Activated CD8-positive, alpha-beta memory T cell treated with anti-CD3 and anti-CD28 coated beads, Interleukin-2, amount 50 U/mL, for 4 hours (primary cell): ENCODE results near the gene POLR3C.
"Not testable (repeated sequence)": the region's sequence is repeated elsewhere in the genome, so short reads cannot be mapped to it uniquely, and the experiment has no call there.

Experiments used
- DNase-seq: peaks from one replicate; pipeline ENCODE4 v3.0.0-alpha.2; 2020

POLR3C gene

GRCh38 chr1:145823565-145824498 lies at the start of gene POLR3C, which contains the start of gene RNF115:
TSS of gene POLR3C (plus strand) at chr1:145824200. CDS start at chr1:145825777, 1,577 bp downstream.
TSS of gene RNF115 (minus strand) at chr1:145824095. CDS start at chr1:145823873, 222 bp downstream.
- peak; percentile 86 for DNase-seq

- DNase-seq: no peak
Measured at GRCh38 chr1:145777357-145778145, 46.4 kb upstream of the POLR3C start.

GRCh38 chr1:145778146-145778540 lies 45.9 kb upstream of the POLR3C start:
- no peak for DNase-seq

GRCh38 chr1:145782272-145783099 lies 41.5 kb upstream of the POLR3C start:
- DNase-seq: no peak

- no peak for DNase-seq
Measured at GRCh38 chr1:145784409-145784808, 39.6 kb upstream of the POLR3C start.

- no peak for DNase-seq
Measured at GRCh38 chr1:145785547-145785946, 38.5 kb upstream of the POLR3C start.

GRCh38 chr1:145786271-145786670 lies 37.7 kb upstream of the POLR3C start:
- DNase-seq: no peak

- DNase-seq: no peak
Measured at GRCh38 chr1:145788580-145788979, 35.4 kb upstream of the POLR3C start.

GRCh38 chr1:145791860-145792259 lies 32.1 kb upstream of the POLR3C start:
- DNase-seq: not testable (repeated sequence)

- DNase-seq: no peak
Measured at GRCh38 chr1:145792484-145792883, 31.5 kb upstream of the POLR3C start.

- no peak for DNase-seq
Measured at GRCh38 chr1:145795257-145795881, 28.6 kb upstream of the POLR3C start.

GRCh38 chr1:145796753-145797152 lies 27.2 kb upstream of the POLR3C start:
- no peak for DNase-seq

- no peak for DNase-seq
Measured at GRCh38 chr1:145799806-145800205, 24.2 kb upstream of the POLR3C start.

GRCh38 chr1:145804235-145805045 lies 19.6 kb upstream of the POLR3C start:
- no peak for DNase-seq

GRCh38 chr1:145805057-145805456 lies 18.9 kb upstream of the POLR3C start:
- DNase-seq: no peak

- no peak for DNase-seq
Measured at GRCh38 chr1:145806408-145806807, 17.6 kb upstream of the POLR3C start.

GRCh38 chr1:145806844-145807243 lies 17.2 kb upstream of the POLR3C start:
- no peak for DNase-seq

GRCh38 chr1:145812977-145813810 lies 10.8 kb upstream of the POLR3C start:
- not testable (repeated sequence) for DNase-seq

GRCh38 chr1:145818095-145818494 lies 5.9 kb upstream of the POLR3C start:
- DNase-seq: not testable (repeated sequence)

- DNase-seq: not testable (repeated sequence)
Measured at GRCh38 chr1:145822779-145823331, 1.1 kb upstream of the POLR3C start.
